Measurements from ENCODE around the gene ENTREP3.

Gene ENTREP3

DNA sequence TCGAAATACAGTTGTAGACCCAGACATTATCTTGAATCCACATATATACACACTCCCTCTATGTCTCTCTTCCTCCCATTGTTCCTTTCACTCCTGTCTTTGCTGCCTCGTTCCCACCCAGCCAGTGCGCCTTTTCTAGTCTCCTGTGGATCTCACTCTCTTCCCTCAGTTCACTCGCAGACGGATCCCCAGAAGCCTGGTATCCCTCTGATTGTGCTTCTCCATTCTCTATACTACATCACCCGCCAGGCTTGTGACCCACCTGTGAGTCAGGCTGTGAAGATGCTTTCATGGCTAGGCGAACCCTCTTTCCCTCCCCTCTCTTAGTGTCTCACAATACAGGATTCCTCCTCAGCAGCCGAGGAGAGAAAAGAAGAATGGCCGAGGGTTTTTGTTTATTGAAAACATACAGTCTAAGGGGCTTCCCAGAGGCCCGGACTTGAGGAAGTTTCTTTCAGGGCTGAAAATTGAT lies 23.4 kb upstream of the ENTREP3 start:
- DNase-seq (ENCODE audit: low read depth in 2 of 2): no peak

DNA sequence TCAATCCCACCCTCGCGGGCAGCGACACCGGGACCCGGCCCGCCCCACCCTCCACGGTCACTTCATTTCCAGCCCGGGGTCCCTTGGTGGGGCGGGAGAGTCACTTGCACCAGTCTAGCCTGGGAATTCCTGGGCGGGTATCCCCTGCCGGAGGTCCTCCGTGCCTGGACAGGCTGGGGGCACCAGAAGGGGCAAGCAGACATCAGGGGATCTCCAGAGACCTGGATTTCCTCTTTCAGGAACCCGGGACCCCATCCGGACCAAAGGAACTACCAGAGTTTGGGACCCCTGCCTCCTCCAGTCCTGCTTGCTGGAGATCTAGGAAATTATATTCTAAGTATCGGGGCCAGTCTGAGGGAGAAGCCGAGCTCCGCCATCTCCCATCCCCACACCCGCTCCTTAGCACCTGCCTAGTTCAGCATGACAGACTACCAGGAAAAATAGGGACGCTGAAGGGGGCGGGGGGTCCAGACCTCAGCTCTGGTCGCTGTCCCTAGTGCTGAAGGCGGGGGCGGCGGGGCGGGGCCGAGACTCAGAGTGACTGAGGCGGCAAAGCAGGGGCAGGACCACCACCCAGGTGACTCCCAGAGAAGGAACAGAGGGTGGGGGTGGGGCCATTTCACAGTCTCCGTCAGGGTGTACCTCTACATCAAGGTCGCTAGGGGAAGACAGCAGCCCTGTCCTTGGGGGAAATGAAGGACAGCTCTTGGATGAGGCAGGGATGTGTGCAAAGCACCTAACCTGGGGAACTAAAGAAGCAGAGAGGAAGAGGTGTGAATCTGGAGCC lies 22.8 kb upstream of the ENTREP3 start:
- peak; percentile 56 to 76 for DNase-seq (ENCODE audit: low read depth in 2 of 2)

- peak; percentile 95 to 97 for DNase-seq (ENCODE audit: low read depth in 2 of 2)
Observed at GRCh38 chr1:155277070-155277901, 22.0 kb upstream of the ENTREP3 start, which contains the start of gene HCN3. Gene HCN3 (plus strand): TSS chr1:155277463. CDS start chr1:155277591, 128 bp downstream.

GRCh38 chr1:155273343-155274245 lies 18.3 kb upstream of the ENTREP3 start, which contains the start of gene CLK2:
Gene CLK2 (minus strand): TSS chr1:155273504. CDS start chr1:155270977, 2,527 bp downstream.
- DNase-seq (ENCODE audit: low read depth in 2 of 2): peak; percentile 95 to 98

DNA sequence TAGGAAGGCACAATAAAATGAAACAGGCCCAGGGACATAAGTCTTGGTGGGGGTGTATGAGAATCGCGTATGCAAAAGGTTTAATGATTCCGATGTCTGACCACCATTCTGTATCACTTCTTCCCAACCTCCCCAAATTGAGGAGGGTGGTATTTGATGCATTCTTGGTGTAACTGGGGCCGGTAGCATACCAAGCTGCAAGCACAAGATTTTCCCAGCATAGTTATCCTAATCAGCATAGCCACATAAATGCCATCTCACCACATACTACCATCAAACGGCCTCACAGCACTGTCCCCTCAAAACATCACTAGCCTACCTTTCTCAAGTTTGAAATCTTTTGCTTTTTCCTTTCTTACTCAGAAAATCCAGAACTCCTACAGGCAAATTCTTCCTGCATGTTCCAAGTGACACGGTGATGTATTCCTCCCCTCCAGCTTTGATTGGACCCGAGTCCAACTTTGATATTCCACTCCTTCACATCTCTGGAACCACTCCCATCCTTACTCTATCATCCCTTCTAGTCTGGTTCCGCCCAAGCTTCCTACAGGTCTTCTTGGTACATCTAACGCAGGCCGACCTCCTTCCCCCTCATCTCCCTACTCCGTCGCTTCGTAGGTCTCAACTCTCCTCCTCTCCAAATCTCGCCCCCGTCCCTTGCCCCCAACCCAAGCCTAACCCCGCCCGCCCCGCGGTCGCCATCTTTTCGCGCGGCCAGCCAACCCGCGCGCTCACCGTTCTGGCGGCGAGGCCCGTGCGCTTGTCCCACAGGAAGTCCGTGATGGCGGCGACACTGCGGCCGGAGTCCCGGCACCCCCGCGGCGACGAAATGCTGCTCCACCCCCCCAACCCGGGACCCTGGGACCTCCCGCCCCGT lies 17.4 kb upstream of the ENTREP3 start:
- no peak for DNase-seq (ENCODE audit: low read depth in 2 of 2)

DNA sequence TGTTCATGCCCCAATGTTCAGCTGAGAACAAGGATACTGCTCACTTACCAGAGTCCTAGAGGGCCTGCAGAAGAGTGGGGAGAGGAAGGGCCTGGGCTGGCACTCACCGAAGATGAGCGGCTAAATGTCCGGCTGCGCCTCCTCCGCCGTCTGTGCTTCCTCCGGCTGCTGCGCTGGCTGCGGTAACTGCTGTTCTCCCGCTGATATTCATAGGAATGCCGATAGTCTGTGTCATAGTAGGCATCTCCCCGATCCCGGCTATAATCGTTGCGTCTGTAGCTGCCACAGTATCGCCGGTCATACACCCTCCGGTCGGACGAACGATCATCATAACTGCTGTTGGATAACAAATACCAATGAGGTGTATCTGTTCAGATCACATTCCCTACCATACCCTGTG lies 14.1 kb upstream of the ENTREP3 start:
- DNase-seq (ENCODE audit: low read depth in 2 of 2): no peak

- no peak for DNase-seq (ENCODE audit: low read depth in 2 of 2)
Observed at GRCh38 chr1:155268630-155269029, 13.3 kb upstream of the ENTREP3 start.

- no peak for DNase-seq (ENCODE audit: low read depth in 2 of 2)
Observed at GRCh38 chr1:155267373-155267772, 12.1 kb upstream of the ENTREP3 start.

DNA sequence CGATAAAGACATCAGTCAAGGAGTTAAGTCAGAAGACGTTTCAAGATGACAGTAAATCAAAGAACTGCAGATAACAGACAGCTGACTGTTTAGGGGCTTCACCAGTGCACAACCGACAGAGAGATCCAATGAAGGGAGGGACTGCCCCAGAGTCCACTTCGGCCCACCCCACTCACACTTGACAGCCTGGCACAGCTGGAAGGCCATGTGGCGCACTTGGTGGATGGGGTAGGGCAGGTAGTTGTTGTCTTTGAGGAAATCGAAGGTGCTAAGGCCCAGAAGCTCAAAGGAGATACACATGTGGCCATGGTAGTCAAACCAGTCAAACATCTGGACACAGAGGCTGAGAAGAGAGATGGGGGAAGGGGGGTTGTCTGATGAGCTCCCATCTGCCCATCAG lies 11.3 kb upstream of the ENTREP3 start:
- no peak for DNase-seq (ENCODE audit: low read depth in 2 of 2)

DNA sequence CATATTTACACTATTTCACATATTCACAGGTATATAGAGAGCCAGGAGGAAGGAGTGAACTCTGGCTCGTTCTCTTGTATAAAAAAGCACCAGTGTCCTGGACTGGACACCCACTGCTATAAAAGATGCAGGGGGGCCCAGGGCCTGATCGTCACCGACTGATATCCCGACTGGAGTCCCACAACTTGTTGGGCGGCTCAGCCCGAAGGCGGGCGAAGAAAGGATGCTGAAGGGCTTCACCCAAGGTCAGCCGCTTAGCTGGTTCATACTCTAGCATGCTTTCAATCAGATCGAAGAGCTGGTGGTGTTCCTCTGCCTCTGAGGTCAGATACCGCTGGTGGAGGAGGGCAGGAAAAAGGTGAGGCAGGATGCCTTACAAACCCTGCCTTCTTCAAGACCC lies 7.8 kb upstream of the ENTREP3 start:
- no peak for DNase-seq (ENCODE audit: low read depth in 2 of 2)

- DNase-seq (ENCODE audit: low read depth in 2 of 2): peak; percentile 82 to 87
Observed at GRCh38 chr1:155261852-155262673, 6.8 kb upstream of the ENTREP3 start, which contains the start of gene SCAMP3. Gene SCAMP3 (minus strand): TSS chr1:155262360. CDS start chr1:155262151, 209 bp downstream.

GRCh38 chr1:155261493-155261851 lies 6.2 kb upstream of the ENTREP3 start:
- DNase-seq (ENCODE audit: low read depth in 2 of 2): no peak

DNA sequence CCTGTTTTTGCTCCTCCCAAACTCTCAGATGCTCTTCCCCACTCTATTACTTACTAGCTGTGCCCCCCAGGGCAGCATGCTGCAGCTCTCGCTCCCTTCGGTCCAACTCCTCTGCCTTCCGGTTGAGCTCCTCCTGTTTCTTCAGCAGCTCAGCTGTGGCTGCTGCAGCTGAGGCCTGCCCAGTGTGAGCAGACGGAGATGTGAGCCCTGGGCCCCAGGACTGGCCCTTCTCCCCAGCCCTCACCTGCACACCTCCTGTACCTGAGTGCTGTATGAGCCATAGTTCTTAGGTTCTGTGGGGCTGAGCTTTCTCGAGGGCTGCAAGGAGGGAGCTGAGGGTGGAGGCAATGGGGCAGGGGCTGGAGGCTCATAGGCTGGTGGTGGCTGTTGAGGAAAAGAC lies 5.0 kb upstream of the ENTREP3 start:
- no peak for DNase-seq (ENCODE audit: low read depth in 2 of 2)

- DNase-seq (ENCODE audit: low read depth in 2 of 2): no peak
Observed at GRCh38 chr1:155256058-155256852, 972 bp upstream of the ENTREP3 start.

DNA sequence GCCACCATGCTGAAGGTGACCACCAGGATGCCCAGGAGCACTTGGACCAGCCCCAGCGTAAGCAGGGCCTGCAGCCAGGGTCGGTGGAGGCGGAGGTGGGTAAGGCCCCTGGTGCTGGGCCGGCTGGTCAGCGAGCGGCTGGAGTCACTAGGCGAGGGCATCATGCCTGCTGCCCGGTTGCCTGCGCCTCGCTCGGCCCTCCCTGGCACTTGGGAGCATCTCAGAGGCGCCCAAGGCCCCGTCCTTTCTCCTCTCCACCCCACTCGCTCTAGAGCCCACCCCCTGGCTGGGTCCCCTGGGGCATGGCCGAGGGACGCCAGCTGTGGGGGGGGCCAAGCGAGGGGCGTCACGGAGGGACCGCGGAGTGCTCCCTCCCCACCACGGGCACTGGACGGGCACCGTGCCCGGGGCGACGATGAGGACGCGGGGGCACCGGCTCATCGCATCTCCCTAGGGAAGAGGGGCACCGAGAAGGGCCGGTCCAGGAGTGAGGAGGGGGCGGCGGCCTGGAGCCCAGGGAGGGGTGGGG lies 505 bp downstream of the ENTREP3 start:
- DNase-seq (ENCODE audit: low read depth in 2 of 2): no peak

DNA sequence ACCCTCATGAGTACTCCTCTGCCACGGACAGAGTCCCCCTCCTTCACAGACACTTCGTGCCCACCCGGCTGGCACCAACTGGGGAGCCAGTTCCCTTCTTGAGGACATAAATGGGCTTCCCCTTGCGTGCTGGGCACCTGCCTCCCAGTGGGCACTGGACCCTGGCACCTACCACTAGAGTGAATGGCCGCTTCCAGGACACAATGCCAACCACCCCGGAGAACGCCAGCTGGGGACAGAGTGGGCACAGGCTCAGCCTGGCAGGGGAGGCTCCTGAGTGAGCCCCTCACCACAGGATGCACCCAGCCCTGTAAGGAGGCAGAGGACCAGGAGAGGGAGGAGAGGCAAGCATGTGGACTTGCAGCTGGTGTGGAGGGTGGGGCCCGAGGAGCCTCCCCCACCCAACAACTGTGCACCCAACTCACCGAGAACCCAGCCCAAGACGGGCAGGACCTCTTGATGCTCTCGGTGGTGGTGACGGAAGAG lies 1.0 kb downstream of the ENTREP3 start:
- no peak for DNase-seq (ENCODE audit: low read depth in 2 of 2)

DNA sequence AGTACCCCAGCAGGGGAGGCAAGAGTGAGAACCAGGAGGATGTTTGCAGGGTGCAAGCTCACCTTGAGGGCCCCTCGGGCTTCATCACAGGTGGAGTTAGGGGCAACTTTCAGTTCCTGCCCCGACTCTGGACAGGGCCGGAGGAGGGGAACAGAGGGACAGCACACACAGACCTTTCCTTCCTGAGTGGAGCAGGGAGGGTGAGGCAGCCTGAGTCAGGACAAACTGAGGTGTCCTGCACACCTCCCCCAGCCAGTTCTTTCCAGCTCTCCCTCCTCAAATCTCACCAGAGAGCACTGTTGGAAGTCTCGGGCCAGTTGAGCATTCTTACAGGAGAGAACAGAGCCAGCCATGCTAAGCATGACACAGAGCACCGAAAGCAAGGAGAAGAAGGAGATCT lies 1.5 kb downstream of the ENTREP3 start:
- no peak for DNase-seq (ENCODE audit: low read depth in 2 of 2)

- no peak for DNase-seq (ENCODE audit: low read depth in 2 of 2)
Observed at GRCh38 chr1:155253208-155253607, 2.1 kb downstream of the ENTREP3 start.
